HG02840 (cell line): ENCODE data around the gene FLRT3.

Experiments
- ATAC-seq: cut with Tn5 transposase; IDR thresholded peaks from one replicate; pipeline ENCODE4 v1.9.1; 2021; ENCODE audit warnings: mild to moderate bottlenecking, moderate library complexity, moderate number of reproducible peaks; ENCODE audit not compliant: unreplicated experiment, low FRiP score

The FLRT3 gene

GRCh38 chr20:14332866-14333265 lies 4.5 kb downstream of the FLRT3 start:
- ATAC-seq = no peak

DNA sequence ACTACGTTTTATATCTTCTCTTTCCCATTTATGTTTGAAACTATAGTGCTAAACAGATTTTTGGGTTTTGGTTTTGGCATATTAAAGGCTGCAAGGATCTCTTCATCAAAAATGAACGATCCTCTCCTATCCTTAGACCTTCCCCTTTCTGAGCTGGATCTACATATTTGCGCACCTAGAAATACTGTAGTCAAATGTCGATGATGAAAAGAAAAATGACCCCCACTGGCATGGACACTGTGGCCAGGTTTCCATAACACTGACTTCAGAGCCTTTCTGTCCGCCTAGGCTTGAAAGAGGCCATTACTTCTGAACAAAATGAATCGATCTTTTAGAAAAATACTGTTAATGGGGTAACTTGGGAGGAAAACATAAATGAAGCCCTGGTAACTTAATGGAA lies 5.8 kb downstream of the FLRT3 start:
- ATAC-seq = no peak

DNA sequence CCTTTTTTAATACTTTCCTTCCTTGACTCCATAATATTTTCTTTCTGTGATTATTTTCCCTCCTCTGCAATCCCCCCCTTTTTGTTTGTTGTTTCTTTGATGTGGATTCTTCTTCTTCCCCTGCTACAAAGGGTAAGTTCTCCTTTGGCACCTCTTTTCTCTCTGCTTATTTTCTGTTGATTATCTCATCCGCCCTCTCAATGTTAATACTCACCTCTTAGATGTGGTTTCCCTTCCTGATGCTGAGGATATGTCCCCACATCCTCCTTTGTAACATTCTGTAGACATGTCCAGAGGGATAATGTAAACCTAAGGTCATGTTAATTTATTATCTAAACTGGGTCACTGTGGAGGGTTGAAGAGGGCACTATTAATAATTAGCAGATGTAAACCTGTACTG lies 17.7 kb downstream of the FLRT3 start:
- ATAC-seq = no peak

GRCh38 chr20:14313341-14314020 lies 23.9 kb downstream of the FLRT3 start:
- no peak for ATAC-seq

DNA sequence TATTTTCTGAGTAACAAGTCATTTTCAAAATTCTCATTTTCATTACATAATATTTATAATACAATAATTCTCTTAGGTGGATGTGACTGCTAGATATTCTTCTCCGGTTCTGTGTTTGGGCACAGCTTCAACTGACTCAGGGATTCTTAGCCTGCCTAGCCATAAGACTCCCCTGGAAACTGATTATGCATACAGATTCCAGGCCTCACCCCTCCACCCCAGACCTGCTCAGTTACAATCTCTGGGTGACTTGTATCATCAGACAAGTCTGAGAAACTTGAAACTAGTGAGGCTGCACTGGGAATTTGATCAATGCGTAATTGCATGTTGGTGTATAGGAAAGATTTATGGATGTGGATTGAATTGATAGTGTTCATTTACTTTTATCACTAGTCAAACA lies 25.4 kb downstream of the FLRT3 start:
- no peak for ATAC-seq

DNA sequence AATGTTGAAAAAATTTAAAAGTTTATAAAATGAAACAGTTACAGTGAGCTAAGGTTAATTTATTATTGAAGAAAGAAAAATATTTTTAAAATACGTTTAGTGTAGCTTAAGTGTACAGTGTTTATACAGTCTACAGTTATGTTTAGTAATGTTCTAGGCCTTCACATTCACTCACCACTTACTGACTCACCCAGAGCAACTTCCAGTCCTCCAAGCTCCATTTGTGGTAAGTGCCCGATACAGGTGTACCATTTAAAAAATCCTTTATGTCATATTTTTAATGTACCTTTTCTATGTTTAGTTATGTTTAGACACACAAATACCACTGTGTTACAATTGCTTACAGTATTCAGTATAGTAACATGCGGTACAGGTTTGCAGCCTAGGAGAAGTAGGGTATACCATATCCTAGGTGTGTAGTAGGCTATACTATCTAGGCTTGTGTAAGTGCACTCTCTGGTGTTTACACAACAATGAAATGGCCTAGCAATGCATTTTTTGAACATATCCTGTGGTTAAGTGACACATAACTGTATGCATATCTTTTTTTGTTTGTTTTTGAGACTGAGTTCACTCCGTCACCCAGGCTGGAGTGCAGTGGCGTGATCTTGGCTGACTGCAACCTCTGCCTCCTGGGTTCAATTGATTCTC lies 26.3 kb downstream of the FLRT3 start:
- no peak for ATAC-seq

- no peak for ATAC-seq
Observed at GRCh38 chr20:14307956-14308355, 29.5 kb downstream of the FLRT3 start.

- ATAC-seq = no peak
Observed at GRCh38 chr20:14304472-14304871, 32.9 kb downstream of the FLRT3 start.

DNA sequence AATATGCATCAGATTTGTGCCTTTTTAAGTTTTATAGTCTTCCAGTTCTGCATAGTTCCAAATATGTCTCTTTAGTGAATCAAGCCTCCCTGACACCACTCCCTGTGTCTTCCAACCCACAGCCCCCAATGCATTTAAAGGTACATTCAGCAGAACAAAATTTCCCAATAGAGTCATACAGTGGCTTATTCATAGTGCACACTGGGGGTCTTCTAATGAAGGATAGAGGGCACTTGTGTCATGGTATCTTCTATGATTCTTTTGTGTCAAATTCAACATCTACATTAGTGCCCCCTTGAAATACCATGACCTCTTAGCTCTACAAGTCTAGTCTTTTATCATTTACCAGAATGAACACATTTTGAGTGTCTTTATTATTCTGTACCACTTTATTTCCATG lies 33.8 kb downstream of the FLRT3 start:
- ATAC-seq = no peak

- ATAC-seq = no peak
Observed at GRCh38 chr20:14303106-14303505, 34.3 kb downstream of the FLRT3 start.

DNA sequence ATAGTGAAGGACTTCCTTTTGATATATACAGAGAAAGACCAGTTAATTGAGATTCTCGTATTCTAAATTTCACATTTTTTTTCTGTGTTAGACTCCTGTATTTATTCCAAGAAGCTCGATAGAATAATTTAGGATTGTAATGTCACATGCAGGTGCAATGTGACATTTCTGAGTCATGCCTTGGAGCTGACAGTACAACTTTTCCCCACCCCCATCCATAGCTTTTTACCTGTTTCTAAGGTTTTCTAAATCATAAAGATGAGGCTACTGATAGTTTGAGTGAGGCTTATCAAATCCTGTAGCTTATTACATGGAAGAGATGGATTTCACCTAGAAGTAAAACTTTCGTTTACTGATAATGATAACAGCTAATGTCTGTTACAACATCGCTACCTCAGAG lies 37.6 kb downstream of the FLRT3 start:
- no peak for ATAC-seq

GRCh38 chr20:14295770-14296309 lies 41.6 kb downstream of the FLRT3 start:
- ATAC-seq = no peak

- no peak for ATAC-seq
Observed at GRCh38 chr20:14295238-14295637, 42.2 kb downstream of the FLRT3 start.

DNA sequence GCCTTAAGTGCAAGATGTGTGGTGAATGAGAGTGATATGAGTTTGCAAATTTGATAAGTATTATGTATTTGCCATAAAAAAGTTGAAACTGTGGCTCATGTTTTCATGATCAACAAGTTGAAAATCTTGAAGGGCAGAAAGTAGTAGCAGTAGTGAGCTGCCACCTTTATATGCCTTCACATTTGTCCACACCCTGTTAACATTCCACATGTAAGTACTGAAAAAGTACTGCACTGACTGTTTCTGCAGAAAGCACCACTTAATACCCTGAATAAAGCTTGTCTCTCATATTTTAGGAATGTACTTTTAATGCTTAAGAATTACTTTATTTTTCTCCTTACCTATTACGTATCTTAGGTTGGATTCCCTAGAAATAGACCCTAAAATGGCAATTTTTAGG lies 45.9 kb downstream of the FLRT3 start:
- no peak for ATAC-seq

DNA sequence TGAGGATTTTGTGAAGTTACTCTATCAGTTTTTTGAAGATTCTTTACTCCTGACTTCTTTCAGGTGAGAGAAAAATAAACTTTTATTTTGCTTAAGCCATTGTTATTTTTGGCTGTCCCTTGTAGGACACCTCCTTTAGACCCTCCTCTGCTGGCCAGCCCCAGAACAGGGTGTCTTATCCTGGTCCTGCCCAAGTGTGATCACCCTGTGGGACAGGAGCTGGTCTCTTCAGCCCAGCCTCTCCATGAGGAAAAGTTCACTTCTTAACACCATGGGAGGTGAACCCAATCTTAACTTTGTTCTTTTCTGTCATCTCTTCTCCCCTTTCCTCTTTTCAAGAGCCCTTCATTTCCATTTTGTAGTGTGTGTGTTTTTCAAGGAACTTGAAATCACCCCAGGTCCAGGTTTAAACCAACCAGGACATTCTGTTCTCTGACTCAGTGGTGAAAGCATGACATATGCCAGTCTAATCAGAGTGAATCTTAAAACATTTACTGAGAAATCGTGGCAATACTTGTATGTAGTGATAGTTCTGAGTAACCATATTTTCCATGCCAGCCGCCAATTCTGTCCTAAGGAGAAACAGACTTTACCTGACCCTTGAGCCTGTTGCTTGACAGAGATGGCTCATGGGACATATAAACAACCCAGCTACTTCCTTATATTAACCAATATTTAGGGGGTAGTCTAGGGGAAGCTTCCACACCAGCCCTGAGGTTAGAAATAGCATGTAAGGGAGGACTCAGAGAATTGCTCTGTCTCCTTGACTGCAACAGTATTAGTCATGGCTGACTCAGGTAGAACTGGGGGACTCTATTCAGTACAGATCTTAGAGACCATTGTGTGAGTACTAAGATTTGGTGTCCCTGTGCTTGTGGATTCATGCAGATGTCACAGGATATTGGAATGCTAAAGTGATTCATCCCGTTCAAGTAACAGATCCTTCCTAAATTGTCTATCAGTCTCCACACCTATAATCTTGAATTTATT lies 48.8 kb downstream of the FLRT3 start:
- no peak for ATAC-seq

DNA sequence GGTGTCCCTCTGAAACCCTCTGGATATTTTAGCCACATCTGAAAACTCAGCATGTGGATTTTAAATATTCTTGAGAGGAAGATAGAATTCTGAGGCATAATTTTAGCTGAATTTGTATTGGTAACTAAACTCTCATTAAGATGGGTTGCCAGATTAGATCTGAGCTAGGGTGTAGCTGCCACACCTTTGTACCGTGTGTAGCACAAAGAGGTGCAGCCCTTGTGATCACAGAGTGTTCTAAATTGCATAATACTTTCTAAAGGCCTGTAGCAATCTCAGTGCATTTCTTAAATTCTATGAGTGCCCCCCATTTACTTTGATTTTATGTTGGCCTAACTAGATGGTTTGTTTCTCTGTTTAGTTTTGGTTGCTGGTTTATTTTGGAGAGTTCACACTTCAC lies 53.0 kb downstream of the FLRT3 start:
- ATAC-seq = no peak

DNA sequence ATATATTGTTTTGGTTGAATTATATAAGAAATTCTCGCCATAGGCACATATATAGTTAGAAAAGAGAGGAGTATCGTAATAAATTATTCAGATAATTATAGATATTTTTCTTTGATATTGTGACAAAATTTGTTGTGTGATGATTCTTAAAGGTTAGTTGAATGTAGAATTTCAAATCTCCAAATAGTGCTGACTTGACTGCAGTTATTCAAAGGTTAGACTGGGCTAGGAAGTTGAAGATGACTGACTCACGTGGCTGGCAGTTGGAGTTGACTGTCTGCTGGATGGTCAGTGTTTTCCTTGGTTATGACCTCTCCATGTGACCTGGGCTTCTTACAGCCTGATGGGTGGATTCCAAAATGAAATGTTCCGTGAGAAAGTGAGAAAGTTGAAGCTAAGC lies 55.3 kb downstream of the FLRT3 start:
- ATAC-seq = no peak
